ENCODE results near the gene ZNF76. TPM values are rescaled to one million over a fixed set of nuclear protein-coding genes. Genes with fewer than 3 reads are reported as not detected.

Gene ZNF76
- total and polyA plus RNA-seq, 10 of the 15 experiments (the other 5 are each of a cell fraction or from before 2014, with no cell fraction given): 2.8 to 41.0 (median 24.8) TPM

- TF ChIP-seq BCL3 (IDR thresholded peaks at IDR 0.05; ENCODE audit: borderline replicate concordance, insufficient read depth, low read depth, low read length, poor library complexity, severe bottlenecking) (no peak), SIX5 (IDR thresholded peaks at IDR 0.05; ENCODE audit: low read depth, low read length, severe bottlenecking) (no peak), ZNF207 (IDR thresholded peaks at IDR 0.05; ENCODE audit: borderline replicate concordance) (peak; percentile 78; the same call in 1 of the 2 replicates), MEF2A (IDR thresholded peaks at IDR 0.05; ENCODE audit: insufficient read depth, low read depth, low read length) (no peak), POLR2A (IDR thresholded peaks at IDR 0.05; ENCODE audit: low read depth, low read length) (no peak), RAD21 (IDR thresholded peaks at IDR 0.05; ENCODE audit: insufficient read depth, low read depth, low read length) (peak; percentile 73), IRF5 (IDR thresholded peaks at IDR 0.05; ENCODE audit: borderline replicate concordance) (no peak), IRF3 (IDR thresholded peaks at IDR 0.05) (no peak), POLR2AphosphoS5 (IDR thresholded peaks at IDR 0.05; ENCODE audit: low read length) (no peak), NFYB (IDR thresholded peaks at IDR 0.05; ENCODE audit: insufficient read depth, low read depth, low read length) (no peak), RB1 (IDR thresholded peaks at IDR 0.05; ENCODE audit: borderline replicate concordance) (0 out of 2 replicates have a peak, but pooled peaks have one; percentile 37), KAT2A (conservative IDR thresholded peaks at IDR 0.05; ENCODE audit: control insufficient read depth, low read depth, low read length) (no peak), BCL11A (IDR thresholded peaks at IDR 0.05; ENCODE audit: low read depth, low read length) (no peak), CEBPZ (IDR thresholded peaks at IDR 0.05; ENCODE audit: low read depth, low read length) (no peak), CTCF (IDR thresholded peaks at IDR 0.05 in 2 of 3, conservative IDR thresholded peaks at IDR 0.05 in 1 of 3; ENCODE audit: control insufficient read depth in 2 of 3, extremely low read depth in 1 of 3, insufficient read depth in 1 of 3, low read depth in 3 of 3, low read length in 3 of 3) (peak; percentile 73 to 90 (median 86)), MTA3 (IDR thresholded peaks at IDR 0.05; ENCODE audit: borderline replicate concordance, low read length) (no peak), MLLT1 (IDR thresholded peaks at IDR 0.05) (no peak), HDAC6 (IDR thresholded peaks at IDR 0.05; ENCODE audit: unreplicated experiment) (no peak), ESRRA (IDR thresholded peaks at IDR 0.05; ENCODE audit: low read length) (no peak)
These were observed 68.0 kb downstream of the ZNF76 start (continued) for GRCh38 chr6:35327349-35328027.

All from GM12878 (cell line).